GM18505 (cell line): Measurements from ENCODE around the gene BIK.

Experiments used
- ATAC-seq: cut with Tn5 transposase; IDR thresholded peaks from one replicate; pipeline ENCODE4 v1.9.1; 2021; ENCODE audit not compliant: unreplicated experiment
- POLR2A ChIP-seq: IDR thresholded peaks from 4 replicates; pipeline ENCODE4 v1.6.1; 2011; ENCODE audit warnings: borderline replicate concordance; ENCODE audit not compliant: insufficient read depth, insufficient read length; ENCODE audit errors: extremely low read depth

BIK gene

GRCh38 chr22:43116932-43117331 is 6.4 kb downstream of the BIK start:
- no peak for ATAC-seq
- TF ChIP-seq POLR2A: no peak

DNA sequence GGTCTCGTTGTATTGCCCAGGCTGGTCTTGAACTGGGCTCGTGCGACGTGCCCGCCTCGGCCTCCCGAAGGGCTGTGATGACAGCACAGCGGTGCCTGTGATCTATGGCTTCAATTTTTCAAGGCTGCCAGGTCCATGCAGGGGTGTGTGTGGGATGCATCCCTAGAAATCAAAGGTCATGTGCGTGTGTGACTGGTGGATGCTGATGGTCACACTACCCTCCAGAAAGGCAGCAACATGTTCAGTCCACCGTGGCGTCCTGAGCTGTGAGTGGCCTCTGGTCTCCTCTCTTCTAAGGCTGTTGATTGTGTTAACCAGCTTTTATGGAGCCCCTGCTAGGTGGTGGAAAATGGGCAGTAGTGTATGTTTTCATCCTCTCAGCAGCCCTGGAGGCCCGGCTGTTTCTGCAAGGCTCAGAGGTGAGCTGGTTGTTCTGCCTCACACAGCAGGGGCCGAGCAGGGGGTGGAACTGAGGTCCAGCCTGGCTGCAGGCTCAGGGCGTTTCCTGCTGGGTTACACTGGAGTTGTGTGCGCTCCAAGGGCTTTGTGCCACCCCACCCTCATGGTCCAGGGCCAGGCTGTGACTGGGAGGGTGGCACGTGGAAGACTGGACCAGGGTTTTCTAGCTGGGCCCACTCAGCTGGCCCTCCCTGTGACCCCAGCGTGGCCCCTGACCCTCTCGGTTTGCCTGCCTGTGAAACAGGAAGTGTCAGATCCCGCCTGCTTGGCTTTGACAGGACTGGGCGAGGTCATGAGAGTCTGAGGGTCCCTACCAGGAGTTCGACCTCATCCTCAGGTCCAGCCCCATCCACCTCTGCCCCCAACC is 7.7 kb downstream of the BIK start:
- TF ChIP-seq POLR2A: no peak
- ATAC-seq: no peak

GRCh38 chr22:43118953-43119458 is 8.5 kb downstream of the BIK start:
- ATAC-seq: no peak

GRCh38 chr22:43126501-43127165 is 16.1 kb downstream of the BIK start:
- ATAC-seq: no peak
- TF ChIP-seq POLR2A: no peak

More at GRCh38 chr22:43118953-43119458, 8.5 kb downstream of the BIK start:
- no peak for TF ChIP-seq POLR2A

- ATAC-seq: no peak
- no peak for TF ChIP-seq POLR2A
Observed at GRCh38 chr22:43127166-43127908, 16.8 kb downstream of the BIK start.

DNA sequence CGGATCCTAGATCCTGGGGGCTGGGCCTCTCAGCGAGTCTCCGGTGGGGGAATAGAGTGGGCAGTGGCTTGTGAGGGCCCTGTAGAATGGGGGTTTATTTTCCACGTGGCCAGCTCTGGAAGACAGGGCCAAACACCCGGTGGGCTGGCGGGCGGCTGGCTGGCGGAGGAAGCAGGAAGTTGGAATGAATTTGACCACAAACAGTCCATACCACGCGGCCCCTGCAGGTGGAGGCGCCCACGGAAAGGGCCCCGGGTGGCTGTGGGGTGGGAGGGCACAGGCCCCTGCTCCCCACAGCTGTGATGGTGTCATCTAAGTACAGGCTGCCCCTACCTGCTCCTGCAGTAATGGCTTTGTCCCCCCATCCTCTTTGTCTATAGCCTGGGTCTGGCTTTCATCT is 17.6 kb downstream of the BIK start:
- ATAC-seq: no peak
- TF ChIP-seq POLR2A: no peak

DNA sequence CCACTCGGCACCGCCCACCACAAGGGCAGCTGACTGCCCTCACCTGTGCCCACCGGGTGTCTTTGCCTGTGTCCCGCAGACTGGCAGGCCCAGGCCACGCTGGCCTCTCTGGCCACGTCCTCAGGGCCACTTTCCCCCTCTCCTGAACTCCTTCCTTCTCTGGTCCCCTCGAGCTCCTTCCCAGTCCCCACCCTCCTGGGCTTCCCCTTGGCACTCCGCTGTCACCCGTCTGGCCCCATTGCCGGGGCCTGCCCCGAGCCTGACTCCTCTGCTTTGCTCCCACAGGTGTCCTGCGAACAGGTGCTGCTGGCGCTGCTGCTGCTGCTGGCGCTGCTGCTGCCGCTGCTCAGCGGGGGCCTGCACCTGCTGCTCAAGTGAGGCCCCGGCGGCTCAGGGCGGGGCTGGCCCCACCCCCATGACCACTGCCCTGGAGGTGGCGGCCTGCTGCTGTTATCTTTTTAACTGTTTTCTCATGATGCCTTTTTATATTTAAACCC is 18.4 kb downstream of the BIK start:
- no peak for ATAC-seq
- TF ChIP-seq POLR2A: no peak

GRCh38 chr22:43129426-43130425 is 19.2 kb downstream of the BIK start:
- ATAC-seq: no peak

GRCh38 chr22:43131773-43132501 is 21.4 kb downstream of the BIK start:
- no peak for TF ChIP-seq POLR2A
- ATAC-seq: no peak

More at GRCh38 chr22:43129426-43130425, 19.2 kb downstream of the BIK start:
- TF ChIP-seq POLR2A: no peak

- TF ChIP-seq POLR2A: no peak
- no peak for ATAC-seq
Observed at GRCh38 chr22:43133401-43133800, 22.9 kb downstream of the BIK start.

GRCh38 chr22:43134553-43134952 is 24.0 kb downstream of the BIK start:
- no peak for ATAC-seq
- TF ChIP-seq POLR2A: no peak
